HUES64 (cell line): ENCODE data around the gene PDE3A.
"Not testable (repeated sequence)": the region's sequence is repeated elsewhere in the genome, so short reads cannot be mapped to it uniquely, and the experiment has no call there.

Experiments used
- H3K27ac ChIP-seq: 2 replicates; pipeline ENCODE4 v1.7.0; 2013; ENCODE audit warnings: low read depth, low read length, inconsistent platforms
- H3K27me3 ChIP-seq: 2 replicates; pipeline ENCODE4 v1.6.1; 2013; ENCODE audit warnings: mild to moderate bottlenecking, low read length; ENCODE audit not compliant: insufficient read depth
- H3K36me3 ChIP-seq: 2 replicates; pipeline ENCODE4 v1.6.1; 2013; ENCODE audit warnings: mild to moderate bottlenecking, low read length; ENCODE audit not compliant: insufficient read depth
- H3K4me1 ChIP-seq: 2 replicates; pipeline ENCODE4 v1.6.1; 2013; ENCODE audit warnings: mild to moderate bottlenecking, low read length, moderate library complexity; ENCODE audit not compliant: insufficient read depth
- H3K4me3 ChIP-seq: 2 replicates; pipeline ENCODE4 v1.5.1; 2013; ENCODE audit warnings: mild to moderate bottlenecking, low read length, moderate library complexity
- H3K9ac ChIP-seq: 2 replicates; pipeline ENCODE4 v1.6.1; 2013; ENCODE audit warnings: mild to moderate bottlenecking, low read depth, low read length
- H3K9me3 ChIP-seq: 2 replicates; pipeline ENCODE4 v1.6.1; 2013; ENCODE audit warnings: low read depth, low read length; ENCODE audit not compliant: insufficient read depth
- WGBS: fragments of 150-250, 120-280 bp; methylation state at CpG from one replicate; pipeline ENCODE4 v1.1.7; 2013; ENCODE audit warnings: missing lambda C conversion rate; 5-methylcytosine and 5-hydroxymethylcytosine counted together

PDE3A gene

GRCh38 chr12:20615020-20615419 is 246.7 kb downstream of the PDE3A start:
- not testable (repeated sequence) for H3K9me3 ChIP-seq, H3K27me3 ChIP-seq, H3K4me3 ChIP-seq, H3K36me3 ChIP-seq, H3K4me1 ChIP-seq, H3K27ac ChIP-seq, H3K9ac ChIP-seq
- 95% methylated on average over 7 of the region's 8 CpGs for WGBS

GRCh38 chr12:20616093-20616492 is 247.8 kb downstream of the PDE3A start:
- no peaks in the 10 kb centered on the region for H3K9me3 ChIP-seq
- no peaks in the 10 kb centered on the region for H3K36me3 ChIP-seq
- no peak overlapping the region for H3K9ac ChIP-seq
- no peak overlapping the region for H3K27ac ChIP-seq
- WGBS, result 98% methylated on average over 5 of the region's 6 CpGs
- H3K4me1 ChIP-seq, result no peaks in the 10 kb centered on the region
- H3K27me3 ChIP-seq, result no peaks in the 10 kb centered on the region
- H3K4me3 ChIP-seq, result no peak overlapping the region

GRCh38 chr12:20620261-20620660 is 251.9 kb downstream of the PDE3A start:
- 91% methylated on average over 2 of the region's 2 CpGs for WGBS
- no peaks in the 10 kb centered on the region for H3K9me3 ChIP-seq
- H3K4me3 ChIP-seq, result no peak overlapping the region
- no peak overlapping the region for H3K27ac ChIP-seq
- no peaks in the 10 kb centered on the region for H3K27me3 ChIP-seq
- no peak overlapping the region for H3K9ac ChIP-seq
- H3K4me1 ChIP-seq, result no peaks in the 10 kb centered on the region
- H3K36me3 ChIP-seq, result no peaks in the 10 kb centered on the region

GRCh38 chr12:20624718-20625117 is 256.4 kb downstream of the PDE3A start:
- 66% methylated on average over 4 of the region's 5 CpGs for WGBS
- Histone ChIP-seq H3K4me3 (no peak overlapping the region), H3K4me1 (peaks cover 24% of the 10 kb centered on the region), H3K27ac (no peak overlapping the region), H3K27me3 (no peaks in the 10 kb centered on the region), H3K9ac (no peak overlapping the region), H3K9me3 (no peaks in the 10 kb centered on the region), H3K36me3 (no peaks in the 10 kb centered on the region)

- peaks cover 30% of the 10 kb centered on the region for H3K4me1 ChIP-seq
- no peak overlapping the region for H3K27ac ChIP-seq
- no peaks in the 10 kb centered on the region for H3K9me3 ChIP-seq
- no peaks in the 10 kb centered on the region for H3K36me3 ChIP-seq
- no peak overlapping the region for H3K4me3 ChIP-seq
- H3K27me3 ChIP-seq, result no peaks in the 10 kb centered on the region
- WGBS, result 100% methylated on average over 1 of the region's 2 CpGs
- H3K9ac ChIP-seq, result no peak overlapping the region
Observed at GRCh38 chr12:20625531-20625930, 257.2 kb downstream of the PDE3A start.

GRCh38 chr12:20627001-20627588 is 258.8 kb downstream of the PDE3A start:
- Histone ChIP-seq H3K9ac (no peak overlapping the region), H3K27me3 (no peaks in the 10 kb centered on the region), H3K36me3 (no peaks in the 10 kb centered on the region), H3K4me1 (peaks cover 30% of the 10 kb centered on the region), H3K4me3 (no peak overlapping the region), H3K27ac (no peak overlapping the region), H3K9me3 (no peaks in the 10 kb centered on the region)
- WGBS, result 85% methylated on average over 1 of the region's 1 CpG

- Histone ChIP-seq H3K4me1 (peaks cover 30% of the 10 kb centered on the region), H3K36me3 (no peaks in the 10 kb centered on the region), H3K27me3 (no peaks in the 10 kb centered on the region), H3K27ac (no peak overlapping the region), H3K9ac (peak overlapping the region; percentile 21; the same call in 1 of the 2 replicates), H3K4me3 (no peak overlapping the region), H3K9me3 (no peaks in the 10 kb centered on the region)
- 85% methylated on average over 9 of the region's 9 CpGs for WGBS
Observed at GRCh38 chr12:20628226-20628787, 260.0 kb downstream of the PDE3A start.

- Histone ChIP-seq H3K36me3 (no peaks in the 10 kb centered on the region), H3K4me3 (no peak overlapping the region), H3K9me3 (no peaks in the 10 kb centered on the region), H3K27ac (no peak overlapping the region), H3K9ac (no peak overlapping the region), H3K4me1 (peaks cover 30% of the 10 kb centered on the region), H3K27me3 (no peaks in the 10 kb centered on the region)
- 100% methylated on average over 2 of the region's 4 CpGs for WGBS
Observed at GRCh38 chr12:20628999-20629398, 260.7 kb downstream of the PDE3A start.

- Histone ChIP-seq H3K9ac (no peak overlapping the region), H3K27me3 (no peaks in the 10 kb centered on the region), H3K4me3 (no peak overlapping the region), H3K4me1 (peaks cover 30% of the 10 kb centered on the region), H3K9me3 (no peaks in the 10 kb centered on the region), H3K27ac (no peak overlapping the region; the same call in 1 of the 2 replicates), H3K36me3 (no peaks in the 10 kb centered on the region)
- 48% methylated on average over 6 of the region's 6 CpGs for WGBS
Observed at GRCh38 chr12:20629414-20630156, 261.2 kb downstream of the PDE3A start.

- no peaks in the 10 kb centered on the region for H3K27me3 ChIP-seq
- H3K9me3 ChIP-seq, result no peaks in the 10 kb centered on the region
- H3K27ac ChIP-seq, result no peak overlapping the region
- no peak overlapping the region for H3K4me3 ChIP-seq
- peaks cover 30% of the 10 kb centered on the region for H3K4me1 ChIP-seq
- H3K9ac ChIP-seq, result no peak overlapping the region
- 84% methylated on average over 1 of the region's 1 CpG for WGBS
- H3K36me3 ChIP-seq, result no peaks in the 10 kb centered on the region
Observed at GRCh38 chr12:20631711-20632110, 263.4 kb downstream of the PDE3A start.

GRCh38 chr12:20641106-20641505 is 272.8 kb downstream of the PDE3A start:
- Histone ChIP-seq H3K9me3 (no peaks in the 10 kb centered on the region), H3K27me3 (no peaks in the 10 kb centered on the region), H3K9ac (no peak overlapping the region), H3K27ac (no peak overlapping the region), H3K36me3 (no peaks in the 10 kb centered on the region), H3K4me1 (no peaks in the 10 kb centered on the region), H3K4me3 (no peak overlapping the region)
- 86% methylated on average over 1 of the region's 3 CpGs for WGBS
